Activated CD8-positive, alpha-beta T cell treated with anti-CD3 and anti-CD28 coated beads for 36 hours (primary cell): ENCODE results near the gene MS4A15. TPM values are rescaled to one million over a fixed set of nuclear protein-coding genes. Genes with fewer than 3 reads are reported as not detected.

ENCODE experiments used
- ATAC-seq: fragments of 200-7000 bp; cut with Tn5 transposase; one replicate; pipeline ENCODE4 v1.10.0; 2021; ENCODE audit warnings: mild to moderate bottlenecking, moderate library complexity
- CTCF ChIA-PET: fragments of 350-600 bp; sonication (Branson Sonifier 250); formaldehyde crosslinking; loops from one replicate; lab custom pipeline; 2021; ENCODE audit warnings: antibody characterized with exemption; lab: Charles Lee
- POLR2A ChIA-PET: fragments of 350-600 bp; sonication (Branson Sonifier 250); formaldehyde crosslinking; loops from one replicate; lab custom pipeline; 2021; ENCODE audit warnings: antibody characterized with exemption; lab: Charles Lee
- DNase-seq: peaks from one replicate; pipeline ENCODE4 v3.0.0-alpha.2; 2020
- H3K27ac Mint-ChIP-seq: one replicate; pipeline ENCODE4 v1.8.0; 2021; ENCODE audit warnings: mild to moderate bottlenecking, mixed read lengths
- H3K27me3 Mint-ChIP-seq: one replicate; pipeline ENCODE4 v1.8.0; 2021; ENCODE audit warnings: mixed read lengths
- H3K36me3 Mint-ChIP-seq: one replicate; pipeline ENCODE4 v1.8.0; 2021; ENCODE audit warnings: low read depth, mixed read lengths
- H3K4me1 Mint-ChIP-seq: one replicate; pipeline ENCODE4 v1.8.0; 2021; ENCODE audit warnings: low read depth, mixed read lengths
- H3K4me3 Mint-ChIP-seq: one replicate; pipeline ENCODE4 v1.8.0; 2021; ENCODE audit warnings: mild to moderate bottlenecking, moderate library complexity, mixed read lengths
- H3K9me3 Mint-ChIP-seq: one replicate; pipeline ENCODE4 v1.8.0; 2021; ENCODE audit warnings: mixed read lengths
- CTCF ChIP-seq: fragments of 200-600 bp; IDR thresholded peaks from one replicate; pipeline ENCODE4 v1.8.0; 2022; ENCODE audit warnings: antibody characterized with exemption, mild to moderate bottlenecking
- intact Hi-C: fragments of 100-400 bp; cut with micrococcal nuclease; formaldehyde crosslinking; loops from one replicate; pipeline ENCODE4 v1.10.0; 2022
- total RNA-seq, 2 experiments: library from RNA; stranded (reverse); gene quantifications; one replicate each; pipeline ENCODE4 v1.2.3, GENCODE V29; 2021

The MS4A15 gene
- total RNA-seq, 2 experiments from 2014 or later: not detected

DNA sequence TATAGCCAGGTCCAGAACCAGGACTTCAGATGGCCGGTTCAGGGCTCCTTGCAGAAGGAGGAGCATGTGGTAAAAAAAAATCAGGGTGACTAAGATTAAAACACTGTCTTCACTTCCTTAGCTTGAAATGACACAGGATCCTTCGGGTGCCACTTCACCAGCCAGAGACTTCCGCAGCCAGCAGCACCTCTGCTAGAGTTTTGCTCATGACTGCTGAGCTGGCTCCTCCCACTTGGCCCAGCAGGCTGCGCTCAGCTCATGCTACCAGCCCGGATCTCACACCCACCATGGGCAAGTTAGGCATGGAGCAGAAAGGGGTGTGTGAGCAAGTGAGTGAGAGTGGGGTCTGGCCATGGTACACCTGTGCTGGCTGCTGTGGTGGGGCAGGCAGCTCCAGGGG, 38.7 kb upstream of the MS4A15 start:
- DNase-seq (peak; percentile 3), ATAC-seq (peak; percentile 30)
- no peak overlapping the region for H3K4me3 Mint-ChIP-seq
- H3K9me3 Mint-ChIP-seq: no peaks in the 10 kb centered on the region
- H3K27me3 Mint-ChIP-seq: peaks cover 6% of the 10 kb centered on the region
- intact Hi-C loops: no loop called here
- no peak for TF ChIP-seq CTCF
- ChIA-PET POLR2A (no interaction called here), CTCF (interaction anchor here (1.5 kb wide), 1 partner anchor 16 kb away, joined by 4 read pairs; no protein-coding TSS in a partner anchor)
- no peak overlapping the region for H3K27ac Mint-ChIP-seq
- H3K4me1 Mint-ChIP-seq: no peaks in the 10 kb centered on the region
- no peaks in the 10 kb centered on the region for H3K36me3 Mint-ChIP-seq

- intact Hi-C loops: no loop called here
- CTCF ChIA-PET: interaction anchor here (1.5 kb wide), 1 partner anchor 17 kb away, joined by 4 read pairs; no protein-coding TSS in a partner anchor
- DNase-seq (no peak), ATAC-seq (no peak)
- no peak overlapping the region for H3K27ac Mint-ChIP-seq
- no peak for TF ChIP-seq CTCF
- peaks cover 4% of the 10 kb centered on the region for H3K27me3 Mint-ChIP-seq
- H3K4me1 Mint-ChIP-seq: no peaks in the 10 kb centered on the region
- POLR2A ChIA-PET: no interaction called here
- H3K4me3 Mint-ChIP-seq: no peak overlapping the region
- no peaks in the 10 kb centered on the region for H3K9me3 Mint-ChIP-seq
- no peaks in the 10 kb centered on the region for H3K36me3 Mint-ChIP-seq
These were observed 37.9 kb upstream of the MS4A15 start for GRCh38 chr11:60718524-60719316.

DNA sequence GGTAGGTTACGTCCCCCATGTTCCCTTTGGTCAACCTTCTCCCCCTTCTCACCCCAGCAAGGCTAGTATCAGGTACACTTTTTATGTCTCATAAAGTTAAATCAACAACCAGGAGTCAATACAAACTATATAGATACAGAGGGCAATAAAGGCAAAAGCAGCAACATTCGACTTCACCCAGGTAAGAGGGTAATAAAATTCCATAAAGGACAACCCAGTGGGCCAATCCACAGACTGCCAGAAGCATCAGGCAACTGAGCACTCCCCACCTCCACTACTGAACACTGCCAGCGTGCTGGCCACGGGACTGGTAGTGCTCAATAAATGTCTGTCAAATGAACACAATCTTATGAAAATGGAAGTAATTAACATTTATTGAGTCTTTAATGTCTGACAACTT, 37.3 kb upstream of the MS4A15 start:
- no peak for ATAC-seq
- Mint-ChIP-seq H3K4me3 (no peak overlapping the region), H3K27ac (no peak overlapping the region), H3K9me3 (no peaks in the 10 kb centered on the region), H3K4me1 (no peaks in the 10 kb centered on the region), H3K36me3 (no peaks in the 10 kb centered on the region), H3K27me3 (peaks cover 5% of the 10 kb centered on the region)
- no peak for DNase-seq
- no peak for TF ChIP-seq CTCF
- intact Hi-C loops: no loop called here
- POLR2A ChIA-PET: no interaction called here
- CTCF ChIA-PET: no interaction called here

DNA sequence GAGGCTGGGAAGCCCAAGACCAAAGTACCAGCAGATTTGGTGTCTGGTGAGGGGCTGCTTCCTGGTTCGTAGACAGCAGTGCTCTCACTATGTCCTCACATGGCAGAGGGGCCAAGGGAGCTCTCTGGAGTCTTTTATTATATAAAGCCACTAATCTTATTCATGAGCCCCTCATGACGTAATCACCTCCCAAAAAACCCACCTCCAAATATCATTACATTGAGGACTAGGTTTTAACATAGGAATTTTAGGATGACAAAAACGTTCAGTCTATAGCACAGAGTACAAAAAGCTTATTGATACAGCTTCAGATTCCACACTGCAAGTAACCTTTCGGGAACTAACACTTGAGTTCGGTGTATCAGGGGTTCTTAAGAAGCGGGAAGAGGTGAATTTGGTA, 36.2 kb upstream of the MS4A15 start:
- Mint-ChIP-seq H3K9me3 (no peaks in the 10 kb centered on the region), H3K36me3 (no peaks in the 10 kb centered on the region), H3K27ac (no peak overlapping the region), H3K27me3 (peaks cover 5% of the 10 kb centered on the region), H3K4me3 (no peak overlapping the region), H3K4me1 (no peaks in the 10 kb centered on the region)
- ChIA-PET CTCF (no interaction called here), POLR2A (no interaction called here)
- intact Hi-C loops: no loop called here
- TF ChIP-seq CTCF: no peak
- ATAC-seq (no peak), DNase-seq (no peak)

GRCh38 chr11:60724420-60724819, 32.2 kb upstream of the MS4A15 start, which contains the start of gene MS4A18:
Gene MS4A18, plus strand, starts transcription at chr11:60724720.
- CTCF ChIA-PET: interaction anchor here (1.0 kb wide), 1 partner anchor 23 kb away, joined by 3 read pairs; no protein-coding TSS in a partner anchor
- H3K36me3 Mint-ChIP-seq: no peaks in the 10 kb centered on the region
- H3K4me1 Mint-ChIP-seq: no peaks in the 10 kb centered on the region
- no peak for TF ChIP-seq CTCF
- intact Hi-C loops: no loop called here
- H3K27me3 Mint-ChIP-seq: peaks cover 17% of the 10 kb centered on the region
- POLR2A ChIA-PET: no interaction called here
- no peaks in the 10 kb centered on the region for H3K9me3 Mint-ChIP-seq
- H3K27ac Mint-ChIP-seq: no peak within 1 kb of the TSS
- ATAC-seq (no peak), DNase-seq (no peak)
- H3K4me3 Mint-ChIP-seq: no peak within 1 kb of the TSS
